NCI-H446 (cell line): ENCODE results near the gene ARMH3.
"Not testable (repeated sequence)": the region's sequence is repeated elsewhere in the genome, so short reads cannot be mapped to it uniquely, and the experiment has no call there.

Source experiments
- DNase-seq, 2 experiments: peaks; one replicate each; lab custom pipeline; 2025; lab: John Stamatoyannopoulos, UW

The ARMH3 gene

DNA sequence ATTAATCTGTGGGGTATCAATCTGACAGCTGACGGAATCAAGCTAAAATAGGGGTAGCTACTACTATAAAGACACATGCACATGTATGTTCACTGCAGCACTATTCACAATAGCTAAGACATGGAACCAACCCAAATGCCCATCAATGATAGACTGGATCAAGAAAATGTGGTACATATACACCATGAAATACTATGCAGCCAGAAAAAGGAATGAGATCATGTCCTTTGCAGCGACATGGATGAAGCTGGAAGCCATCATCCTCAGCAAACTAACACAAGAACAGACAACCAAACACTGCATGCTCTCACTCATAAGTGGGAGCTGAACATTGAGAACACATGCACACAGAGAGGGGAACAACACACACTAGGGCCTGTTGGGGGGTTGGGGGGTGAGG, 75.3 kb downstream of the ARMH3 start:
- not testable (repeated sequence) for DNase-seq

DNA sequence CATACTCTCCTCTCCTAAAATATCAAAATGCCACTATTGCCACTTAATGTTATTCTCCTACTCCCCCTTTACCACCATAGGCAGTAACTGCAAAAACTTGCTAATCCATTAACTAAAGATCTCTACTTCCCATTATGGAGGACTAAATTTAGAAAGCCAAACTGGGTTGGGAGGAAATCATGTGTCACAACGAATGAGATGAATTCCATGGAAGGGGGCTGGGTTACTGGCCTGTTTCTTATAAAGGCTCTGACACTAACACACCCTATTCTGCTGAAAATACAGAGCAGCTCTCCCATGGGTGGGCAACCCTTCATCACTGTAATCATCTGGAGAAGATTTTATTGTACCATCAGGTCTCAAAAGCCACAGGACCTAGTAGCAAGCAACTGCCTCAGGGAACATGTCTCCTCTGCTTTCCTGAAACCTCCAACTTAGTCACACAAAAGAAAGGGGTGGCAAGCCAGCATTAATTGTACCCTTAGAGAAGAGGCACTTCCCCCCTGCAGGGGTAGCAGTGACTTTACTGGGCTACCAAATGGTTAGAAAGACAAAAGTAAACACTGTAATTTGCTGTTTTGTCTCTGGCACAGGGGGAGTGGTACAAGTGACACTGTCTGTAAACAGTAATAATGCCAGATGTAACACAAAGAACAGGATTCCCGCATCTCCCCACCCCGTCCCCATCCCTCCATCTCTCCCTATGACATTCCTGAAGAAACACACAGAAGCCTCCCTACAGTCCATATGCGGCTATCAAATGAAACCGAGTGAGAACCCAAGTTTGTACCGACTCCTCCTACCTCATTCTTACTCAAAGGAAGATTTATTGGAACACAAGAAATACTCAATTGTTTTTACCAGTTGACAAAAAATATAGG, 81.6 kb downstream of the ARMH3 start:
- DNase-seq, result no peak

GRCh38 chr10:101972761-101973160, 83.2 kb downstream of the ARMH3 start:
- no peak for DNase-seq

GRCh38 chr10:101969412-101969922, 86.5 kb downstream of the ARMH3 start:
- no peak for DNase-seq

DNA sequence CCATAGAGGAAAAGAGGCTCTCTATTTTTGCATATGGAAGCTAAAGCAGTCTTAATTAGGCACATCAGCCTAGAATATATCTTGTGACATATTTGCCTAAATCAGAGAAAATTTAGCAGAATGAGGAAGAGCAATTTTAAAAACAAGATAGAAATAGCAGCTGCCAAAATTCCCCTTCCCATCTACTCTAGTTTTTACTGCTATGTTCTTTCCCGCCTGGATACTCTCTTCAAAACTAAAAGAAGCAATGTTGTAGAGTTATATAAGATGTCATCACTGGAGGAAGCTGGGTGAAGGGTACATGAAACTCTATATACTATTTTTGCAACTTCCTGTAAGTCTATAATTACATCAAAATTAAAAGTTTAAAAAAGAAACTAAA, 87.0 kb downstream of the ARMH3 start:
- no peak for DNase-seq

- no peak for DNase-seq
Observed at GRCh38 chr10:101968286-101968939, 87.6 kb downstream of the ARMH3 start.

GRCh38 chr10:101967713-101968112, 88.3 kb downstream of the ARMH3 start:
- no peak for DNase-seq

GRCh38 chr10:101967119-101967518, 88.9 kb downstream of the ARMH3 start:
- DNase-seq, result no peak

DNA sequence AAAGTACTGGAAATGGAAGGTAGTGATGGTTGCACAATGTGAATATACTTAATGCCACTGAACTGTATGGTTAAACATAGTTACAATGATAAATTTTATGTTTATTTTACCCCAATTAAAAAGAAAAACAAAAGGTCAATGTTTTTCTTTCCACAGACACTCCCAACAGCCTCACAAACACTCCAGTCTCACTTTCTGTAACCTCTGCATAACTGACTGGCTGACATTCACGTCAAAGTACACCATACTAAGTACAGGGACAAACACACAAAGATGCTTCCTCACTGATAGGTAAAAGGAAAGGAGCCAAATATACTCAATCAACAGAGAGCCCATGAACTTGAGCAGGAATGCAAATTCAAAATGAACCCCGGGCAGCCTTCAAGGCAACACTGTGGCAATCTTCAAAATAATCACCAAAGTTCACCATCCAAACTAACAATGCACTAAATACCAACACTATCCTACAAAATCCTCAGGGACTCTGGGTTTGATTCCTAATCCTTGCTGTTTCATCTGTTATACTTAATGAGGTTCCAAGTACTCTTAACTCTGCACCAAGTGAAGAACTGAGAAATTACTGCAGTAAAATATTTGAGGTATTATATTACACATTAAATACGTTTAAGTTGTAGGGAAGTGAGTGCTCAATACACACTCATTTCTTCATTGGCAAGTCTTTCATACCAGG, 90.8 kb downstream of the ARMH3 start:
- DNase-seq, result no peak

GRCh38 chr10:101961591-101962498, 94.1 kb downstream of the ARMH3 start:
- DNase-seq, result no peak

- no peak for DNase-seq
Observed at GRCh38 chr10:101960879-101961395, 95.0 kb downstream of the ARMH3 start.

DNA sequence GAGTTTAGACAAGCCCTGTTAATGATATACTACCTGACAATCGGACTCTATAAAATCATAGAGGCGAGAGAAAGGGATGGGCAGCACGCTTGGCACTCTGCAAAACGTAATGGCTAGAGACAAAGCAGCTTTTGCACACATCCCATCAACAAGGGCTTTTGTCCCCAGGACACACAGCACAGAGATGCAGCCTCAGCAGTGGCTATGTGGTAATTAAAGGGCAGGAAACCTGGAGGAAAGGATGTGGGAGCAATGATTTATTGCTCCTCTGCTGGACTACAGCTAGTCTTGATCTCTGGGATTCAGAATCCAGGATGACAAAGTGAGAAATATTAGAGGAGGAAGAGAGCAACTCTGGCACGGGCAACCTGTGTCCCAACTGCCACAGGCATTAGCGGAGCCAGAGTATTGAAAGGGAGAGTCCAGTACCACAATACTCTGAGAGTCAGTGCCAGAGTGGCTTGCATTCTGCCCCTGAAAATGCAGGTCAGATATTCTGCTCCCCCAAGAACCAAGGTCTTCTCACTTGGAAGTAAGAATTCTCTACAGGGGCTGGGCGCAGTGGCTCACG, 96.5 kb downstream of the ARMH3 start:
- no peak for DNase-seq

- DNase-seq, result no peak
Observed at GRCh38 chr10:101958691-101959090, 97.3 kb downstream of the ARMH3 start.

DNA sequence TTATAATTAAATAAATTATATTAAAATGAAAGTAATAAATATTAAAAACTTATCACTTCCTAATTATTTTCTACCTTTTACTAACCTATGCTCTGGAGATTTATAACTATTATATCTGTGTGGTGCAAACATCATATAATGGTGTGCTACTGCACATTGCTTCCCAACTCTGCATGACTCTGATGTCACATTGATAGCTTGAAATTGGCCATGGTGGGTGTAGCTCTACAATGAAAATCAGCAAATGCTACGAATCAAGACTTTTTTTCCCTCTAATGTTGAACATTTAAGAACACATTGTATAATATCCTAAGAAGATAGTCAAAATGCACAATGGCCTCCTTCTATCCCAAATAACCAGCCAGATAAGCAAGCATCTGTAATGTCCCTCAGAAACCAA, 99.1 kb downstream of the ARMH3 start:
- DNase-seq, result no peak

DNA sequence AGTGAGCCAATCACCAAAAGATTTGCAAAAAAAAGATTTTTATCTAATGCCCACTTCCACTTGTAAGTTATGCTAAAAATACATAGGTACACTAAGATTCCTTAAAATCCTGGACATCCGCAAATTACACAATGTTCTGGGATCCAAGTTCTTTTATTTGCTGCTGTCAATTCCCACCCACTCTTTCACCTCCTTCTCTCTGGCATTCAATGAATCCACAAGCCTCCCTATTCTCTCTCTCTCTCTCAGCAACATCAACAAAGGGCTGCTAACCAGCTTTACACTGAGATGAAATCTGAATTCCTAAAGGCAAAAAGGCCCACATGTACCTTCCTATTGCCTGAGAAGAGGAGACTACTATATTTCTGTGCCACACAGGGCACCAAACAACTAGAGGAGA, 99.9 kb downstream of the ARMH3 start:
- no peak for DNase-seq

DNA sequence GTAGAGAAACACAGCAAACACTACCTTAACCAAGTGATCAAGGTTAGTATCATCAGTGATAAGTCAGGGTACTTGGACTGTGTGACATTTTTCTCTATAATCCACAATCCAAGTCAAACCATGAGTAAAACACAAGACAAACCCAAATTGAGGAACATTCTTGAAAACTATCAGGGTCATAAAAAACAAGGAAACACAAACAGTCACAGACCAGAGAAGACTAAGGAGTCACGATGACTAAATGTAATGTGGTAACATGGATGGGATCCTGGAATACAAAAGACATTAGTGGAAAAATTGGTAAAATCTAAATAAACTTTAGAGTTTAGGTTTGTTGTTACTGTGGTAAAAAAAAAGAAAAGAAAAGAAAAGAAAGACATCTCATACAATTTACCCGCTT, 103.8 kb downstream of the ARMH3 start:
- no peak for DNase-seq

- DNase-seq, result no peak
Observed at GRCh38 chr10:101950213-101950612, 105.8 kb downstream of the ARMH3 start.

DNA sequence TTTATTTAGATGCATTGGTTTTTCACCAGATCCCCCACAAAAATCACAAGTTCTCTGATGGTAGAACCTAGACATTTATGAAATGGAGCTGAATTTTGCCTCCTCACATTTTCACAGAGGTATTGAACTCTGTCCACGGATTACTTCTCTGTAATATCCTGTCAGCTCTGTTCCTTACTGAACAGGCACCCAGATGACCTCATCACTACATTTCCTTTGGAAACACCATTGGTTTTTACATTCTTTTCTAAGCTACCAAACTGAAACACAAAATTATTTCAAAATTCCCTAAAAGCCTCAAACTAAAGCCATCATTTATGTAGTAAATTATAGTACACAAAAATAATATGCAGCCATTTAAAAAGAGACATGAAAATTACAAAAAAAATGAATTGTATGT, 114.1 kb downstream of the ARMH3 start:
- no peak for DNase-seq

- DNase-seq, result no peak
Observed at GRCh38 chr10:101940916-101941315, 115.1 kb downstream of the ARMH3 start.

- DNase-seq, result no peak
Observed at GRCh38 chr10:101939729-101940128, 116.2 kb downstream of the ARMH3 start.

DNA sequence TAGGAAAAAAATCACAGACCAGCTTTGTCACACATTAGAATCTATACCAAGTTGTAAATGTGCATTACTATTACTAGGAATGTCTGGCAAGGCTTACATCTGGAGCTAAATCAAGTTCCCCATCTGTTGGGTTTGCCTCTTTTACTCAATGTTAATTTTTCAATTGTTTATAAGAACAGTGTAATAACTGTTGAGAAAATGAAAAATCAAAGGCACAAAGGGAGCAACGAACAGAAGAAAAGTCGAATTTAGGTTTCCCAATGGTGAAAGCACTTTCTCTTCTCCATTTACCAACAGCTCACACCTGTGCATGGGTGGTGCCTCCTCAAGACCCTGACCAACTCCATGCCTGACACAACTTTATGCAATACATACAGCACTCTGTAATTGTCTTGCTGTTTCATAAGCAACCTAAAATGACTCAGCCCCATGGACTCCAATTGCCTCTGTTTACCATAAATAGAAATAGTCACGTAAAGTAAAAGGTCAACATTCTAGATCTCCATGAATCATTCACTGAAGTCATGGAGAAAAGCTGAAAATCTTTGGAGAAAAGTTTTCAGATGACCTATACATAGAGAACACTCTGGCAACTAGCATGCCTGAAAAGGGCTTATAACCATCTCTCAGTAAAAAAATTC, 116.8 kb downstream of the ARMH3 start:
- DNase-seq, result no peak
